ENCODE results near the gene NCR1.
"Not testable (repeated sequence)": the region's sequence is repeated elsewhere in the genome, so short reads cannot be mapped to it uniquely, and the experiment has no call there.

NCR1 gene

DNA sequence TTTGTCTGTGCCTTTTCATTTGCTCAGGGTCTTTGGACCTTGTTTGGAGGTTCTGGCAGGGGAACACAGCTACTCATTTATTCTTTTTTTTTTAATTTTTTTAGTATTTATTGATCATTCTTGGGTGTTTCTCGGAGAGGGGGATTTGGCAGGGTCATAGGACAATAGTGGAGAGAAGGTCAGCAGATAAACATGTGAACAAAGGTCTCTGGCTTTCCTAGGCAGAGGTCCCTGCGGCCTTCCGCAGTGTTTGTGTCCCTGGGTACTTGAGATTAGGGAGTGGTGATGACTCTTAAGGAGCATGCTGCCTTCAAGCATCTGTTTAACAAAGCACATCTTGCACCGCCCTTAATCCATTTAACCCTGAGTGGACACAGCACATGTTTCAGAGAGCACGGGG, 2.0 kb downstream of the NCR1 start:
- not testable (repeated sequence) for DNase-seq

DNA sequence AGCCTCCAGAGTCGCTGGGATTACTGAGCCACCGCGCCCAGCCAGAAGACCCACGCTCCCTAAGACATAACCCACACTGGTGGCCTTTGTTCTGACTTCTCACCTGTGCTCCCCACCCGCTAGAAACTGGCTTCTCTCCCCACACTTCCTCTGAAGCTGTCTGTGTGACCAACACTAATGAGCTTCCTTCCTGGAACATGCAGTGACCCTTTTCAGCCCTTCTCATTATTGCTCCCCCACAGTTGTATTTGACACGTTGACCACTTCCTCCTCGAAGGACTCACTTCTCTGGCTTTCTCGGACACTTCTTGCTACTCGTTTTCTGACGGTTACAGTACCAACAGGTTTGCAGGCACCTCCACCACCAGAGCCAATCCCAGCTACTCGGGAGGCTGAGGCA, 10.9 kb downstream of the NCR1 start:
- DNase-seq = no peak

DNA sequence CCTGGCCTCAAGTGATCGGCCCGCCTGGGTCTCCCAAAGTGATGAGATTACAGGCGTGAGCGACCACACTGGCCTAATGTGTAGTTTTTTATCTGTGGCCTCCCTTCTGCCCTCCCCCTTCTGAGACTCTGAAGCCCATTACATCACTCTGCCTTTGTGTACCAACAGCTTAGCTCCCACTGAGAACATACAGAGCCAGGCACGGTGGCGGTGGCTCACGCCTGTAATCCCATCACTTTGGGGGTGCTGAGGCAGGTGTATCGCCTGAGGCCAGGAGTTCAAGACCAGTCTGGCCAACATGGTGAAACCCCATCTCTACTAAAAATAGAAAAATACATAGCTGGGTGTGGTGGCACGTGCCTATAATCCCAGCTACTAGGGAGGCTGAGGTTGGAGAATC, 12.6 kb downstream of the NCR1 start:
- no peak for DNase-seq

DNA sequence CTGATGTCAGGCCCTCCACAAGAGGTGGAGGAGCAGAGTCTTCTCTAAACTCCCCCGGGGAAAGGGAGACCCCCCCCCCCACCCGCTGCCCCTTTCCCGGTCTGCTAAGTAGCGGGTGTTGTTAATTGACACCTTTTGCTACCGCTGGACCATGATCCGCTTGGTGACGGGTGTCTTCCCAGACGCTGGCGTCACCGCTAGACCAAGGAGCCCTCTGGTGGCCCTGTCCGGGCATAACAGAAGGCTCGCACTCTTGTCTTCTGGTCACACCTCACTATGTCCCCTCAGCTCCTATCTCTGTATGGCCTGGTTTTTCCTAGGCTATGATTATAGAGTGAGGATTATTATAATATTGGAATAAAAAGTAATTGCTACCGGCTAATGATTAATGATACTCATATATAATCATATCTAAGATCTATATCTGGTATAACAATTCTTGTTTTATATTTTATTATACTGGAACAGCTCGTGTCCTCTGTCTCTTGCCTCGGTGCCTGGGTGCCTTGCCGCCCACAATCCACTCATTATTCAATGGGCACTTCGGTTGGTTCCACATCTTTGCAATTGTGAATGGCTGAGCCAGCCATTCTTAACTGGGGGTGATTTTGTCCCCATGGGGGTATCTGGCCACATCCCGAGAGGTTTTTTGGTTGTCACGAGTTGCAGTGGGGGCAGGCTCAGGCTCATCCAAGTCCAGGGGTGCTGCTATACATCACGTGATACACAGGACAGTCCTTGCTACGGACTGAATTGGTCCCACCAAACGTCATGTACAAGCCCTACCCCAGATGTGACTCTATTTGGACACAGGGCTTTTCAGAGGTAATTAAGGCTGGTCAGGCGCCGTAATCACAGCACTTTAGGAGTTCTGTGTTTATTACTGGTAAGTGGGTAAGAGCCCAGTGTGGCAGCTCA, 14.0 kb downstream of the NCR1 start:
- not testable (repeated sequence) for DNase-seq

DNA sequence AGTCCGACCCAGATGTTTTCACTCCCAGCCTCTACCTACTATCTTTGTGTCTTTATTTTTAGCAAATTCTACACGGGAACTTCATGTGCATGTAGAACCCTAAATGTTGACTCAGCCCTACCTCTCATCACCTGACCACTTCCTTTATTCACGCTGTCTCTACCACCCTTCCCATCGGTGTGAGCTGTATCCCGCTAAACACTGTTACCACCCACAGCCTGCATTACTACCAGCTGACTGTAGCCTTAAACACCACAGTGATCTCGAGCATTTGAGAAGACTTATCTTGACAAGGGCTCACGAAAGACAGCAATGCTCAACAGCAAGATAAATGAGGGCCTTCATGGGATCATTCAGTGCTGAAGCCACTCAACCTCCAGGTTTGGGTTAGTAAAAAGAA, 15.1 kb downstream of the NCR1 start:
- DNase-seq = no peak

DNA sequence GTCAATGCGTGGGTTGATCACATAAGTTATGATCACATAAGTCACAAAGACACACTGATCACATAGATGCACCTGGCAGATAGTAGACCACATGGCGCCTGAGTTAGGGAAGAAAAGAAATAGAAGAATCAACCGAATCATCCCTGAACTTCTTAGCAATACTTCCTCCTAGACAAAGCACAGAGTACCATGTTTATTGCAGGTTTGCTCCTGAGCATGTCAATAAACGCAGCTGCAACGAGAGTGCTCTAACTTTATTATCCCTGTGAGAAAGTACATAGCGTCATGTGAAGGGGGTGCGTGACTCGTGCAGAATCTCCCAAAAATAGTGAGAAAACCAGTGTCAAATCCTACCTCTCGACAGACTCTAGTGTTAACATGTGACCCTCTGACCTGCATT, 17.3 kb downstream of the NCR1 start:
- no peak for DNase-seq

DNA sequence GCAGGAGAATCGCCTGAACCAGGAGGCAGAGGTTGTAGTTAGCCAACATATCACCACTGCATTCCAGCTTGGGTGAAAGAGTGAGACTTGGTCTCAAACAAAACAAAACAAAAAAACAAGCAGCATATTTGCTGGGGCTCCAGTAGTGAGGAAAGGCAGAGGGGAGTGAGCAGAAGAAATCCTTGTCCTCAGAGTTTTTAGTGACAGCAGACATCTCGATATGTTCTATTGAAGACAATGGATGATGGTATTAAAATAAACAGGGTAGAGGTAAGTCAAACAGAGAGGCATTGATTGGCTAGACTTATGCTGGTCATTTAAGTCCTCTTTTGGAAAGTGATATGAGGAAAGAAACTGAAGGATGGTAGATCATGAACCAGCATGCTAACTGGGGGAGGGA, 22.4 kb downstream of the NCR1 start:
- DNase-seq = no peak

DNA sequence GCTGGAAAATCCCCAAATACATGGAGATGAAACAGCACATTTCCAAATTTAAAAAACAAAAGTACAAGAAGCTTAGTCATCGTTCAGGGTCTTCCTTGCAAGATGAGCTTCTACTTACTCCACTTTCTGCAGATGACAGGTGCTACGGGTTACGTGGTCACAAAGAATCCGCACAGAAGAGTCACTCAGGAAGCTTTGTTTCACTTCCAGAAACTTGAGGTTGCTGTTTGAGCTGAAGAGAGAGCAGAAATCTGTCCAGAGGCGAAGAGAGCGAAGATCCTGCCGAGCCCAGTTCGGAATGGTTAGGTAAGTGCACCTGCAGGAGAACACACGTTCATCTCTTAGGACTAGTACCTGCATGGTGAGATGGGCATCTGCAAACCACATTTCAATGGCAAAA, 32.0 kb downstream of the NCR1 start:
- DNase-seq = no peak

DNA sequence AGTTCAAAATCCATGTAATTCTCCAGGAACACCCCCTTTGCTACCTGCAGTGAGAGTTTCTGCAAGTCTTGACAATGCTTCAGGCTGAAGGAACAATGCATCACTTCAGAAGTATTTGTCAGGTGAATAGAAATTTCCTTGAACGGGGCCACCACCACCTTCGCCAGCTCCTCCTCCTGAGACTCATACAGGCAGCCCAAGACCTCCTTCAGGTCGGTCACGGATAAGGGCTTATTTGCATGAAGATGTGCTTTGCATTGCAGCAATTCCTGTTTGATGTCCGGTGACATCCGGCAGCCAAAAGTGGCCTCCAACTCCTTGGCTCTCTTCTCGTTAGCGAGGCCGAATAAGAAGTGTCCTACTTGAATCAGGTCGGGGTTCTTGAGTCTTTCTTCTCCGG, 33.0 kb downstream of the NCR1 start:
- no peak for DNase-seq

DNA sequence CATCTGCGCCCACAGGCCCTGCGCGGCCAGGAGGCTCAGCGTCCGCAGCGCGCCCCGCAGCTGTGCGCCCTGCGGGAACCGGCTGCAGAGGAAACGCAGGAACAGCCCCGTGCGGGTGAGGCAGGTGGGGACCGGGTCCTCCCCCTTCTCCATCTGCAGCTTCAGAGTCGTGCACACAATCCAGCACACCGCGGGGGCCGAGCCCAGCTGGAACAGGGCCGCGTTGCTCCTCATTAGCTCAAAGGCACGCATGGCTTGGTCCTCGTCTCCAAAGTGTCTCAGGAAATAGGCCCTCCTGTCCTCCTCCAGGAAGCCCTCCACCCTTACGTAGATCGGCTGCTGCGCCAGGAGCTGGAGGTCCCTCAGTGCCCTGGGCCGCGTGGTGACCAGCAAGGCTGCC, 33.6 kb downstream of the NCR1 start:
- DNase-seq = not testable (repeated sequence)

DNA sequence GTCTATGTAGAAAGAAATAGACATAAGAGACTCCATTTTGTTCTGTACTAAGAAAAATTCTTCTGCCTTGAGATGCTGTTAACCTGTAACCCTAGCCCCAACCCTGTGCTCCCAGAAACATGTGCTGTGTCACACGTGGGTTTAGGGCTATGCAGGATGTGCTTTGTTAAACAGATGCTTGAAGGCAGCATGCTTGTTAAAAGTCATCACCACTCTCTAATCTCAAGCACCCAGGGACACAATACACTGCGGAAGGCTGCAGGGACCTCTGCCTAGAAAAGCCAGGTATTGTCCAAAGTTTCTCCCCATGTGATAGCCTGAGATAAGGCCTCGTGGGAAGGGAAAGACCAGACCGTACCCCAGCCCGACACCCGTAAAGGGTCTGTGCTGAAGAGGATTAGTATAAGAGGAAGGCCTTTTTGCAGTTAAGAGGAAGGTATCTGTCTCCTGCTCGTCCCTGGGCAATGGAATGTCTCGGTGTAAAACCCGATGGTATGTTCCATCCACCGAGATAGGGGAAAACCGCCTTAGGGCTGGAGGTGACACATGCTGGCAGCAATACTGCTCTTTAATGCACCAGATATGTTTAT, 37.9 kb downstream of the NCR1 start:
- DNase-seq = not testable (repeated sequence)

DNA sequence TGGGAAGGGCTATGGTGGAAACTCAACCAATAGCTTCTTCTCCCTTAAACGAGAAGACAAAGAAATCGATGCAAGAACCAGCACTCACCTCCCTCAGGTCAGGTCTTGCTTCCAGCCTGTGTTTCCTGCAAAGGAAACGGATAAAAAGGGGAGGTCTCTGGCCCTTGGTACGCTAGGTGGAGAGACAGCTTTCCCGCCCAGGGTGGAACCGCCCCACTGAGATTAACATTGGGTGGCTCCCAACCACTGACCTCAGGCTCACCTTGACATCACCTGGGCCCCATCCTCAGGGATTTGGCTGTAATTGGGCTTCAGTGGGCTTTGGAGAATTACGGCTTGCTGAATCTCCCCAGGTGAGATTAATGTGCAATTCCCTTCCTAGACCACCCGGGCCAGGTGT, 41.4 kb downstream of the NCR1 start, which contains the start of gene NLRP7:
Gene NLRP7, minus strand, starts transcription at position 150 of the 400 bp plus-strand sequence.
- no peak for DNase-seq

DNA sequence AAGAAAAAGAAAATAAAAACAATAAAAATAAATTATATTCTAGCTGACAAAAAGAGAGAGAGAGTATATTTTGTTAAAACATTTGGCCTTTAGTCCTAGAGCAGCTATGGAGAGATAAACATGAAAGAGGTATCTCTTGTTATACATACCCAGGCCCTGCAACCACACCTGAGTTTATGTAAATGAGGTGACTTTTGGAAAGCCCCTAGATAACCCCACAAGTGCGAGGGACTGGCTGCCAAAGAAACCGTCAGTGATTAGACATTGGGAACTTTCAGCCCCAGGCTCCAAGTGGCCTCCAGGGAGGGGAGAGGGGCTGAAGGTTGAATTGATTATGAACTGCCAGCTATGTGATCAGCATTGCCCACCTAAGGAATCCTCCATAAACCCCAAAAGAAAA, 43.5 kb downstream of the NCR1 start:
- DNase-seq = no peak

DNA sequence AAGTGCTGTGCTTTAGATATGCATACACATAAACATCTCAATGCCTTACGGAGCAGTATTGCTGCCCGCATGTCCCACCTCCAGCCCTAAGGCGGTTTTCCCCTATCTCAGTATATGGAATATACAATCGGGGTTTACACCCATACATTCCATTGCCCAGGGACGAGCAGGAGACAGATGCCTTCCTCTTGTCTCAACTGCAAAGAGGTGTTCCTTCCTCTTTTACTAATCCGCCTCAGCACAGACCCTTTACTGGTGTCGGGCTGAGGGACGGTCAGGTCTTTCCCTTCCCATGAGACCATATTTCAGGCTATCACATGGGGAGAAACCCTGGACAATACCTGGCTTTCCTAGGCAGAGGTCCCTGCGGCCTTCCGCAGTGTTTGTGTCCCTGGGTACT, 44.6 kb downstream of the NCR1 start:
- not testable (repeated sequence) for DNase-seq

DNA sequence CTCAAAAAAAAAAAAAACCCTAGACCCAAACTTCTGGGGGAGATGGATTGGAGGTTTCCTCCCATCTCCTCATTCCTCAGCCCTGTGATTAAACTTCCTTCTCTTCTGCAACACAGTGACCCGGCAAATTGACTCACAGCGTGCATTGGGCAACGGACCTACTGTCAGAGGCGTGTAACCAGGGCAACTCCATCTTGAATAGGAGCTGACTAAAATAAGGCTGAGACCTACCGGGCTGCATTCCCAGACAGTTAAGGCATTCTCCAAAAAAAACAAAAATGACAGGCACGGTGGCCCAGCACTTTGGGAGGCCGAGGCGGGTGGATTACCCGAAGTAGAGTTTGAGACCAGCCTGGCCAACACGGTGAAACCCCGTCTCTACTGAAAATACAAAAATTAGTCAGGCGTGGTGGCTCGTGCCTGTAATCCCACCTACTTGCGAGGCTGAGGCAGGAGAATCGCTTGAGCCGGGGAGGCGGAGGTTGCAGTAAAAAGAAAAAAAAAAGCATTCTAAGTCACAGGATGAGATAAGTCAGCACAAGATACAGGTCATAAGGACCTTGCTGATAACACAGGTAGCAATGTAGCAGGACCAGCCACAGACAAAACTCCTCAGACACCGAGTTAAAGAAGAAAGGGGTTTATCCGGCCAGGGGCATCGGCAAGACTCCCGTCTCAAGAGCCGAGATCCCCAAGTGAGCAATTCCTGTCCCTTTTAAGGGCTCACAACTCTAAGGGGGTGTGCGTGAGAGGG, 46.8 kb downstream of the NCR1 start:
- DNase-seq = no peak

DNA sequence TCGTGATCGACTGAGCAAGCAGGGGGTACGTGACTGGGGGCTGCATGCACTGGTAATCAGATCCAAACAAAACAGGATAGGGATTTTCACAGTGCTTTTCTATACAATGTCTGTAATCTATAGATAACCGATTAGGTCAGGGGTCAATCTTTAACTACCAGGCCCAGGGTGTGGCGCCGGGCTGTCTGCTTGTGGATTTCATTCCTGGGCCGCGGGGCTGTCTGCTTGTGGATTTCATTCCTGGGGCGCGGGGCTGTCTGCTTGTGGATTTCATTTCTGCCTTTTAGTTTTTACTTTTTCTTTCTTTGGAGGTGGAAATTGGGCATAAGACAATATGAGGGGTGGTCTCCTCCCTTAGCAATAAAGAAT, 47.4 kb downstream of the NCR1 start:
- not testable (repeated sequence) for DNase-seq

DNA sequence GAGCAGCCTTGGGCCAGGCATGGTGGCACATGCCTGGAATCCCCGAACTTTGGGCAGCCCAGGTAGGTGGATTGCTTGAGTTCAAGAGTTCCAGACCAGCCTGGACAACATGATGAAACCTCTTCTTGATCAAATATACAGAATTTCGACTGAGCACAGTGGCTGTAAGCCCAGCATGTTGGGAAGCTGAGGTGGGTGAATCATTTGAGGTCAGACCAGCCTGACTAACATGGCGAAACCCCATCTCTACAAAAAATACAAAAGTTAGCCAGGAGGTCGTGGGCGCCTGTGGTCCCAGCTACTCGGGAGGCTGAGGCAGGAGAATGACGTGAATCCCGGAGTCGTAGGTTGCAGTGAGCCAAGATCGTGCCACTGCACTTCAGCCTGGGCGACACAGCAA, 49.4 kb downstream of the NCR1 start:
- no peak for DNase-seq

DNA sequence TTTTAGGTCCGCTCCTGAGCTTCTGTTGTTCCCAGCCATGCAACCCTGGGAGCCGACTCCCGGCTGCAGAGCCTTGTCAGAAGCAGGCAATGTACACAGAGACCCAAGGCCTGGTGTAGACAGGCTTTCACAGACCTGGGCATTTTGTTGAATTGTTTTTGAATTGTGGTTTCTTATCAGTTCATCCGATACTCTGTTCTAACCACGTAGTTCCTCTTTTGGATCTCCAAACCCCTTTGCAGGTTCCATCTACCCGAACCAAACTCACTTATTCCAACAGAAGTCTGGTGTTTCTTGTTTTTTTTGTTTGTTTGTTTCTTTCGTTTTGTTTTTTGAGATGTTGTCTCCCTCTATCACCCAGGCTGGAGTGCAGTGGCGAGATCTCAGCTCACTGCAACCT, 53.9 kb downstream of the NCR1 start:
- no peak for DNase-seq

All from T1000 (cell line).